Loucy (cell line): ENCODE data around the gene CCDC57.

Source experiments
- EZH2phosphoT487 ChIP-seq: fragments of 200-600 bp; IDR thresholded peaks from 2 replicates; pipeline ENCODE4 v1.6.1; 2018; ENCODE audit warnings: antibody characterized with exemption, mild to moderate bottlenecking, moderate library complexity, borderline replicate concordance
- TF ChIP-seq, protein P1 (sequence below): fragments of 200-600 bp; sonication (generic); conservative IDR thresholded peaks from 2 replicates; pipeline ENCODE4 v1.5.1; 2014; ENCODE audit warnings: mild to moderate bottlenecking, antibody characterized with exemption, low read length

- no peak for TF ChIP-seq EZH2phosphoT487
- TF ChIP-seq, protein P1, sequence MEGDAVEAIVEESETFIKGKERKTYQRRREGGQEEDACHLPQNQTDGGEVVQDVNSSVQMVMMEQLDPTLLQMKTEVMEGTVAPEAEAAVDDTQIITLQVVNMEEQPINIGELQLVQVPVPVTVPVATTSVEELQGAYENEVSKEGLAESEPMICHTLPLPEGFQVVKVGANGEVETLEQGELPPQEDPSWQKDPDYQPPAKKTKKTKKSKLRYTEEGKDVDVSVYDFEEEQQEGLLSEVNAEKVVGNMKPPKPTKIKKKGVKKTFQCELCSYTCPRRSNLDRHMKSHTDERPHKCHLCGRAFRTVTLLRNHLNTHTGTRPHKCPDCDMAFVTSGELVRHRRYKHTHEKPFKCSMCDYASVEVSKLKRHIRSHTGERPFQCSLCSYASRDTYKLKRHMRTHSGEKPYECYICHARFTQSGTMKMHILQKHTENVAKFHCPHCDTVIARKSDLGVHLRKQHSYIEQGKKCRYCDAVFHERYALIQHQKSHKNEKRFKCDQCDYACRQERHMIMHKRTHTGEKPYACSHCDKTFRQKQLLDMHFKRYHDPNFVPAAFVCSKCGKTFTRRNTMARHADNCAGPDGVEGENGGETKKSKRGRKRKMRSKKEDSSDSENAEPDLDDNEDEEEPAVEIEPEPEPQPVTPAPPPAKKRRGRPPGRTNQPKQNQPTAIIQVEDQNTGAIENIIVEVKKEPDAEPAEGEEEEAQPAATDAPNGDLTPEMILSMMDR = no peak
These were observed 110.6 kb downstream of the CCDC57 start for GRCh38 chr17:82101767-82102679.
